ENCODE measurements around the gene STX8. TPM values are rescaled to one million over a fixed set of nuclear protein-coding genes. Genes with fewer than 3 reads are reported as not detected.
"Not testable (repeated sequence)": the region's sequence is repeated elsewhere in the genome, so short reads cannot be mapped to it uniquely, and the experiment has no call there.

STX8 gene
- total RNA-seq, 1 donor from 2014 or later: 63.6 TPM

DNA sequence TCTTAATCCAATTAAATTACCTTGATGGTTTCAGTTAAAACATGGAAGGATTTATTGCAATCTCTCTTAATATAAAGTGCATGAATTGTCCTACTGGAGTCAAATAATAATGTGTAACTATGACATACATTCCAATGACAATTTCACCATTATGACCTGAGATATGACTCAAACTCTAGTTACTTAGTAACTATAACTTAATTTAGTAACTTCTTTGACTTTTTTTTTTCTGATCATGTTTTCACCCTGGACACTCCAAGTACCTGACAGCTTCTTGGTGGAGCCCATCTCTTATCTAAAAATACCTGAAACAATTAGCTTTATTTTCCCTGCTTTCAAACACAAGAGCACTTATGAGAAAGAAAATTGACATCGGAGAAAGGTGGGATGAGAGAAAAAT is 123.7 kb downstream of the STX8 start:
- FAIRE-seq: no peak

GRCh38 chr17:9447298-9447697 is 128.3 kb downstream of the STX8 start:
- not testable (repeated sequence) for DNase-seq (ENCODE audit: low spot score in 2 of 2); FAIRE-seq

More for the DNA sequence above, 123.7 kb downstream of the STX8 start:
- DNase-seq (ENCODE audit: low spot score in 2 of 2): no peak

DNA sequence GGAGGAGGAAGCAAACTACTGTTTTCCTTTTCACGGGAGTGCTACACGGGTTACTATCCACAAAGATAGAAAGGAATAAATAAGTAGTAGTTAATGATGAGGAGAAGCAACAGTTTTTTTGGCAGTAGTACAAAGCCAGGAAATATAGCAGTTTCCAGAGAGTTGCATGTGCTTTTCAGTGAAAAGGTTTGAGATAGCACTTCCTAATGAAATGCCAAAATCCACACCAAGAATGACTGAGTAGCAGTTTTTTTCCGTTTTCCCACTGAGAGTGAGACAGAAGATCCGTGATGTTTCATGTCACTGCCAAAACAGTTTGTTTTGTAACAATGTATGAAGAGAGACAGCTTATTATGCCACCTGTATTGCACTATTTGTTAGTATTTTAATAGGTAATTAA is 129.1 kb downstream of the STX8 start:
- FAIRE-seq (no peak), DNase-seq (ENCODE audit: low spot score in 2 of 2) (no peak)

DNA sequence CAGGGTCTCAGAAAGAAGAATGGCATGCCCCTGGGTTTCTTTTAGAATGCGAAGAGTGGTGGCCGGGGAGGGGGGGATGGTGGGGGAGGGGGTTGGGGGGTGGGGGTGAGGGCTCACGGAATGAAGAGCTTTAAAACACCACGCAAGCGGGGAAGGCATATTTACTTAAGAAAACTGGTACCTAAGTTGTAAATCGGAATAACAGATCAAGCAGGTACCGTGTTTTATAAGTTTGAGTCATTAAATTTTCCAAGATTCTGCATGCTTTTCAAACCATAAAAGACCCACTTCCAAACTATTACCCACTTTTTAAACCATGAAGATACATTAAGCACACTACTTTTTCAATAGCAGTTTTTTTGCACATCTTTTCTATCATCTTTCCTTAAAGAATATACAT is 130.2 kb downstream of the STX8 start:
- FAIRE-seq: no peak
- DNase-seq (ENCODE audit: low spot score in 2 of 2): no peak

DNA sequence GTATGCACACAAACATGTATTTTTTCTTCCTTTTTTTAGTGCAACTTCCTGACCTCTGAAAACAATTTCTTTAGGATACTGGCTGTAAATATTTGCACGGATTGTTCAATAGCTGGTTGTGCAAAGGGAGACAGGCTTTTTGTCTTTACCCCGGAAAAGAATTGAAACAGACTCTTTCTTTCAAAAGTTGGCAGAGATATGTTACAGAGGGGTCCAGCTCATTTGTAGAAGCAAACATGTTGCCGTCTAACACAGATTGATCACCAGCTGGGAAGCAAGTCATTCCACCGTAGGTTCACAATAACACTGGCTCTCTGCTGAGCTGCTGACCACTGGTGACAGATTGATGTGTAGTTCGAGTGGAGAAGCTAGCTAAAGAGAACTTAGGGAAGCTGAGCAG is 130.9 kb downstream of the STX8 start:
- DNase-seq (ENCODE audit: low spot score in 2 of 2) (peak in 1 of 2 donors; percentile 12), FAIRE-seq (no peak)

DNA sequence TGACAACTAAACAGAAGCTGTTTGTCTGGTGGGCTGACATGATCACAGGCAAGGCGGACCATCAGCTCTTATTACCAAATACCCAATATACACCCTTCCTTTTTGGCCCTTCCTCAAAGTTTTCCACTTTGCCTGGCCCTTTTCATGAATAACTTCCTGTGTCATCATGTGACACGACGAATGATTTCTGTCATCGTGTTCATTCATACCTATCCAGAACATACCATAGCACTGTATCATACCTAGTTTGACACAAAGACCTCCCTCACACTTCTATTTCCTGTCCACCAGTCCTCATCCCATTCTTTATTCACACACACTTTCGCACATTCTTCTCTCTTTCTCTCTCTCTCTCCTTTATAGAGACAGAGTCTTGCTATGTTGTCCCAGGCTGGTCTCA is 131.8 kb downstream of the STX8 start:
- no peak for FAIRE-seq
- no peak for DNase-seq (ENCODE audit: low spot score in 2 of 2)

- FAIRE-seq (no peak), DNase-seq (ENCODE audit: low spot score in 2 of 2) (no peak)
Measured at GRCh38 chr17:9439851-9440250, 135.8 kb downstream of the STX8 start.

GRCh38 chr17:9436630-9437029 is 139.0 kb downstream of the STX8 start:
- no peak for DNase-seq (ENCODE audit: low spot score in 2 of 2)
- FAIRE-seq: no peak

GRCh38 chr17:9435165-9435564 is 140.5 kb downstream of the STX8 start:
- DNase-seq (ENCODE audit: low spot score in 2 of 2) (no peak), FAIRE-seq (no peak)

DNA sequence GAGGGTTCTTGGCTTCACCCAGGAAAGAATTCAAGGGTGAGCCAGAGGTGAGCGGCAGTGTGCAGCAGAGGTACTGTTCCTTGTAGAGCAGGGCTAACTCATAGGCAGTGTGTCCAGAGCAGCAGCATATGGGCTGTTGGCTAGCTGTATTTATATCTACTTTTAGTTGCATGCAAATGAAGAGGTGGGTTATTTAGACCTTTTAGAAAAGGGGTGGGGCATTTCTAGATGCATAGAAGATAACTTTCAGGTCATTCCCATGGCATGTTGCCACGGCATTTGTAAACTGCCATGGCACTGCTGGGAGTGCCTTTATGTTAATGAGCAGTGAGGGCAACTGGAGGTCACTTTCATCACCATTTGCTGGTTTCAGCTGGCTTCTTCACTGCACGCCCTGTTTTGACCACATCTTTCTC is 141.0 kb downstream of the STX8 start:
- no peak for FAIRE-seq
- DNase-seq (ENCODE audit: low spot score in 2 of 2): no peak

- FAIRE-seq (no peak), DNase-seq (ENCODE audit: low spot score in 2 of 2) (no peak)
Measured at GRCh38 chr17:9432934-9433421, 142.6 kb downstream of the STX8 start.

DNA sequence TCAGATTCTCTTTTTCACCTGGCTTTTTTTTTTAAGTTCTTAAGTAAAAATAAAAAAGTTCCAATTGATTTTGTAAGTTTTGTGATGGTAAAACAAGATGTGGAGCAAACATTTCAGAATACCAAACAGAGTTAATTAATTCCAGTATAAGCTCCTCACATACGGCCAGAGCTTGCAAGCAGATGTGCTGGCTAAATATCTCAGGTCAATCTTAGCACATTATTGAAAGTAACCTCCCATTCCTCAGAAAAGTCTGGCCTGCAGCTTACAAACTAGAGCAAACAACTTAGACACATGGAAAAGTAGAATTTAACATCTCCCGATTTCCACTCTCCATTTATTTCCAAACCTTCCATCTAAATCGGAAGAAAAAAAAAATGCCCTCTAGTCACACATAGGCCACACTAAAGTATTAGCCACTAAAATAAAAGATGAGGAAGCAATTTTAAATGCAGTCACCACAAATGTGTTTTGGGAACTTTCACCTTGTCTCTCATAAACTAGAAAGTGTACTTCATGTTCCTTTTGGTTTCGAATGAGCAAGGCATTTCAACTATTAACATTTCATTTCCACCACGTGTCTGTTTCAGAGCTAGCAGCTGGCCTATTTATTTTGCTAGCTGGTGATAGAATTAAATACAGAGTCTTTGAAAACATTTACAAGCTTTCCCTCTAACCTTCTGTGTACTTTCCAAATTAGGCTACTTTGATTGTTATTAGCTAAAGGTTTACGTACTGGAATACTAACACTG is 143.3 kb downstream of the STX8 start:
- DNase-seq (ENCODE audit: low spot score in 2 of 2) (no peak), FAIRE-seq (no peak)

DNA sequence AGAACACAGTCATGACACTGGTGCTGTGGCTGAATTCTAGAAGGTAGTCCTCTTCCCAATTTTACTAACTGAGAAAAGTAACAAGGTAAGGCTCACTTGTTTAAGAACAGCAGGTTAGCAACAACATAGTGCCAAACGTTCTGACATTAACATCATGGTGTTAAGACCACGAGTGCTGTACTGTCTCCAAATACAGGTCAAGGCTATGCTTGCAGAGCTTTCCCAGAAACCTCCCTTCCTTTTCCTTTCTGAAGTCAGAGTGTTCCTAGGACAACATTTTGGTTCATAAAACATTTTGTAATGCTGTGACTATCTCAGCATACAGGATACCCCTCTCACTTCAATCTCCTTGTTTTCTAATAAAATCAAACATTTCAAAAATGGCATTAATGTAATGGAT is 144.0 kb downstream of the STX8 start:
- DNase-seq (ENCODE audit: low spot score in 2 of 2) (no peak), FAIRE-seq (no peak)

DNA sequence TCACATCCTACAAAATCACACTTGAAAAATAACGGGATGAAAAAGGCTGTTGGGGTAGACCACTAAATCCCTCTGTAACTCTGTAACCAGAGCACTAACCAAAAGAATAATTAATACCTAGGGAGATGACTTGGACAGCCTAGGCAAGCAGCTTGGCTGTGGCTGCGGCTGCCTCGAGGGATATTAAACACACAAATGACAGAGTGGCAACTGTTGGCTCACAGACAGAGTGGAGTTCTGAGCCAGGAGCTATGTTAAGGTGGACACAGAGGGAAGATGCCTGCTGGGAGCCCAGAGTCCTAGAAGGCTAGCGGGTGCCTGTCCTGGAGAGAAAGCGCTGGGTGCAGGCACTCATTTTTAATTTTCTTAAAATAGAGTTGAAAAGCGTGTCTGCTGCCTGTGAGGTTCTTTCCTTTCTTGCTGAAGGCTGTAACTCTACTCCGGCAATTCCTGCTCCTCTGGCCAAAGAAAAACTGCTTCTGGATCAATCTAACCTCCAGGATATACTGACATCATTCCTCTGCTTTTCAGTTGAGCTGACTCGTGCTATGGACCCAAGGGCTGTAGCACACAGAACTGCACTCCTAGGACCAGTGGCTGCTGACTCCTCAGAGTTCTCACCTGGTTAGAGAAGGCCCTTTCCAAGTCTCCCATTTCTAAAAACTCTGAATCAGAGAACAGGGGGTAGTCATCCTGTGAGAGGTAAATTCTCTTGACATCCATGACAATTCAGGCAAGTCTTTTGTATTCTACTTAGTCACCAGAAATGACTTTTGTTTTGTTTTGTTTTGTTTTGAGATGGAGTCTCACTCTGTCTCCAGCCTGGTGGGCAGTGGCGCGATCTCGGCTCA is 147.9 kb downstream of the STX8 start:
- FAIRE-seq (no peak), DNase-seq (ENCODE audit: low spot score in 2 of 2) (no peak)

GRCh38 chr17:9424071-9424640 is 151.5 kb downstream of the STX8 start:
- no peak for DNase-seq (ENCODE audit: low spot score in 2 of 2)
- no peak for FAIRE-seq

- no peak for DNase-seq (ENCODE audit: low spot score in 2 of 2)
- FAIRE-seq: no peak
Measured at GRCh38 chr17:9421525-9421924, 154.1 kb downstream of the STX8 start.

DNA sequence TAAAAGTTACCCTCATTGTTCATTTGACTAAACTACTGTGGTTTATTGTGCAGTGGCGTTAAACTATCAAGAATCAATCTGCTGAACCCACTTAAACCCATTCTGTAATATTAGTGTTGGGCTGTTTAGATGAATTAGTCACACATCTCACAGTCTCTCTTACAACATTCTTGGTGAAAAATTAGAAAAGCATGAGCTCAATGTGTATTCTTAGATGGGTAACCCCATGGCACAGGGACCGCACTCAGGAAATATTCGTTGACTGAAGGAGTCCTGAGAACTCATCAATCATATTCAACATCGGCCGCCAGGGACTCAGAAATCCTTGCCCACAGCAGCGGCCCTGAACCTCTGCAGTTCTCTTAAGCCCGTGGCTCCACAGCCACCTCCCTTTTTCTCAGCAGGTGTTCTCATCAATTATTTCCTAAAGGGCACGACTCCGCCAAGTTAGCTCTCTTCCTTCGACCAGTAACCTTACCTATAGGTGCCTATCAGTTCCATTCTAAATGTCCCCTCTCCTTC is 155.6 kb downstream of the STX8 start:
- FAIRE-seq (no peak), DNase-seq (ENCODE audit: low spot score in 2 of 2) (no peak)

- no peak for FAIRE-seq
- no peak for DNase-seq (ENCODE audit: low spot score in 2 of 2)
Measured at GRCh38 chr17:9414471-9414870, 161.1 kb downstream of the STX8 start.

DNA sequence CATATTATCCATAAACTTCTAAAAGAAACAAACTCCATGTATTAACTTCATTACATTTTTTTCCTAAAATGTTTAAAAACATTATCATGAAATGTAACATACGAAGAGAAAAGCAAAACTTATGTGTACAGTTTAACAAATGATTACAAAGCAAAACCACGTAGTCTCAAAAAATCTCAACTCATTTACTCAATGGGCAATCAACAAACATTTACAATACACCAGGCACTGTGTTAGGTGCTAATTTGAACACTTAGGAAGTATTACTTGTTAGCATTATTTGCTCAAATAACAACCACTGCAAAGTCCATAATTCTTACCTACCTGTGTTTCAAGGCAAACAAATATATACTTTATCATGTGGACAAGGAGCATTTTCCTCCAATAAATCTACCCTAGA is 164.9 kb downstream of the STX8 start:
- FAIRE-seq: no peak
- DNase-seq (ENCODE audit: low spot score in 2 of 2): no peak

DNA sequence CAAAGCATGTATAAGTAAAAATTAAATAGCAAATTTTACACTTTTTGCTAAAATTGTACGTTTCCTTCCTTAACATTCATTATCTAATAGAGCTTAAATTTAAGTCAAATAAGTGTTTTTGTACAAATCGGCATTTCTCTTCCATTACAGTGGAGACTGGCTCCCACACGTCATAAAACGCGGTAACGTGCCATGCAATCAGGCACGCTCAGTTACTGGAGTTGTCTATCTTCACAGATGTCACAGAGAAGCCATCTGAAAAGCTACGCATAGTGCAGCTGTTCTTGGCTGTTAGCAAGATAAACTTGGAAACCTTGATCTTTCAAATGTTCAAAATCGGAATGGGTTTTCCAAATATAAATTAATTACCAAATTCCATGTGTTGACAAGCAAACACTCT is 165.3 kb downstream of the STX8 start:
- FAIRE-seq (no peak), DNase-seq (ENCODE audit: low spot score in 2 of 2) (no peak)

DNA sequence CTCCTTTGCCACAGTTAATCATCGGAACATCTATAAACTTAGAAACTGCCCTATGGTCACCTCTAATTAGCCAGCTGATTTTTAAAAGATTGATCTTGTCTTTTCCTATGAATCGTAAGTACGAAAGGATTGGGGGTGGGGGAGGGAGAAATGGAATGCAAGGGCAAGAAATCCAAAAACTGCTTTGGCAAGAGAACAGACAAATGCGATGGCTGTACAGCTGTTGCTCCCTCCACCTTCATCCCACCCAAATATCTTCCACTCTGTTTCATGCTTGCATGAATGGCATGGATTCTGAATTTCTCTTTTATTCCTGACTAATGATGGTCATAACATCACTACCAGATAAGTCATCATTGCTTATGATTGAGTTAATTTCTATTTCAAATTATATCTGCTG is 165.7 kb downstream of the STX8 start:
- DNase-seq (ENCODE audit: low spot score in 2 of 2) (no peak), FAIRE-seq (no peak)

All from frontal cortex (tissue), 4 donors.